Erythroblast (primary cell): ENCODE data around the gene PAFAH1B1.
"Not testable (repeated sequence)": the region's sequence is repeated elsewhere in the genome, so short reads cannot be mapped to it uniquely, and the experiment has no call there.

Experiments used
- DNase-seq, 2 experiments: peaks; one replicate each; lab custom pipeline; 2025; lab: John Stamatoyannopoulos, UW
- GATA1 ChIP-seq: IDR thresholded peaks from 2 replicates; pipeline ENCODE4 v1.6.1; 2011; ENCODE audit warnings: low read depth, mild to moderate bottlenecking, control low read depth, low read length, moderate library complexity
- POLR2A ChIP-seq: IDR thresholded peaks from 2 replicates; pipeline ENCODE4 v1.6.1; 2011; ENCODE audit warnings: mild to moderate bottlenecking, low read length

The PAFAH1B1 gene

DNA sequence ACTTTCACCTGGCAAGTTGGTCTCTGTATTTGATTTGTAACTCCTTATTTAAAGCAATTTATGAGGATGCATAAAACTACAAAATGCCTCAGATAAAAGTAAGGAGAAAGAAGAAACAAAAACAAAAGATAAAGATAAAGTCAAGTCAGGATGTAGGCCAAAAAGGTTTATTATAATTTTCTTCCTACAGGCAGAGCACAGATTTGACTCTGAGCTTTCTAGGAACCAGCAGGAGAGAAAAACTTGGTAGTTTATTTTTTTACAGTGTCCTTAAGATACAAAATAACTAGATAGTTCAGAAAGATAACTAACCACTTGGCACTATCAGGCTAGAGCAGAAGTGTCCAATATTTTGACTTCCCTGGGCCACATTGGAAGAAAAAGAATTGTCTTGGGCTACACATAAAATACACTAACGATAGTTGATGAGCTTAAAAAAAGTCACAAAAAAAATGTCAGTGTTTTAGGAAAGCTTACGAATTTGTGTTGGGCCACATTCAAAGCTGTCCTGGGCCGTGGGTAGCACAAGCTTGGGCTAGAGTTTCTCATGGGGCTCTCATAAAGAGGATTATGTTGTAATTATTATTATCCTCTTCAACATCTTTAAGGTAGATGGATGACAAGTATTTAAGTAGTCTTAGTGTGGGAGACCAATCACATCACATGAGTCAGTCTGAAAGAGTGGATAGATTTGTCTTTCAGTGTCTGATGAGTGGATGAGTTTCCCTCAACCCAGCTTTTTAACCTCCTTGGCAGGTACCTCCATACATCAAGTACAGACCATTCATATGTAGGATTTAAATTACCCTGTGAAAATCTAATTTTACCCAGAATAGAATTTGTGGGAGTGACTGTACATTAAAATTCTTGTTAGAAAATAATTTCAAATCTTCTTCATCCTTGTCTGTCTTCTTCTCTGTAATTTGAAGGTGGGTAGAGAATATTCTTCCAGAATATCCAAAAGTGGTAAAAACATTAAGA lies 17.0 kb downstream of the PAFAH1B1 start:
- peak; percentile 31 to 58 for DNase-seq
- TF ChIP-seq POLR2A: no peak
- no peak for TF ChIP-seq GATA1

DNA sequence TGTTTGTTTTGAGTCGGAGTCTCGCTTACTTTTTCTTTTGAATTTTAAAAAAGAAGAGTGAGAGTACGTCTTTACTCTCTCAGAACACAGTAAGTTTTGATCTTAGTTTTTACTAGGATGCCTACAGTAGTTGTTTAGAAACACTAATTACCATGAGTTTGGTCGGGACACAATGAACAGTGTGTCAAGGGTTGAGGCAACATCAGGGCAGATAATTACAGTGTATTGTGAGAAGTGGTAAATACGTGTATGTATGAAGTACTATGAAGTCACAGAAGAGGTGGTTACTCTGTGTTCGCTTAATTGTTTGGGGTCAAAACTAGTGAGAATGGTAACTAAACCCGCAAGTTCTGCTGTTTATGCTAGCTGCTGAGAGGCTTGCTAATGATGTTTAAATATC lies 18.2 kb downstream of the PAFAH1B1 start:
- TF ChIP-seq GATA1: no peak
- no peak for DNase-seq

- no peak for TF ChIP-seq GATA1
- TF ChIP-seq POLR2A: no peak
- no peak for DNase-seq
Observed at GRCh38 chr17:2612630-2613029, 19.2 kb downstream of the PAFAH1B1 start.

DNA sequence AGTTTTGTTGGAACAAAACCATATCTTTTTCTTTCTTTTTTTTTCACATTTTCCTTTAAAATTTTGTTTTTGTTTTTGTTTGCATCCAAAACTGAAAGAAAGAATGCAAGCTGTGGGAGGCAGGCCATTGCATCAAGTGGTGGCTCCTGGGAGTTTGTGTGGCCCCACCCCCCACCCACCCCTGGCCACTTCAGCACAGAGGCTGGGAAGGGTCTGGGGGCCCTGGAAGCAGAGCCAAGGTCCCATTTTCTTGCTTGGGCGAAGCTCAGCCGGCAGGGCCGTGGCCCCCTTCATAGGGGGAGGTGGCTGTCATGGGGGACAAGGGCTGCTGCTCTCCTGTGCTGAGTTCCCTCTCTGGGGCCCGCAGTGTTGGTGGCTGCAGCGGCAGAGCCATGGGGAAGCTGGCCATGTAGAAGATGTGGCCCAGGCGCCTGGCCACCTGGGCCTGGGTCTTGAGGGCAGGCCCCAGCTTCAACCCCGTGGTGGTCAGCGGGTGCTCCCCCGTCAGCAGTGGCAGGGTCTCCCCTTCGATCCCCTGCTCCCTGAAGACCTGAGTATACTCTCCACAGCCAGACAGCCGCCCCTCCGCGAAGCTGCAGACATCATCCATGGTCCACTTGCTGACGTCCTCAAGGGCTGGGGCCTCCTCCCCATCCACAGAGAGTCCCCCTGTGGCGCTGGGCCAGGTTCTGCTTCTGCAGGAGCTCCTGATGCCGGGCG lies 19.8 kb downstream of the PAFAH1B1 start:
- TF ChIP-seq POLR2A: no peak
- no peak for TF ChIP-seq GATA1
- no peak for DNase-seq

DNA sequence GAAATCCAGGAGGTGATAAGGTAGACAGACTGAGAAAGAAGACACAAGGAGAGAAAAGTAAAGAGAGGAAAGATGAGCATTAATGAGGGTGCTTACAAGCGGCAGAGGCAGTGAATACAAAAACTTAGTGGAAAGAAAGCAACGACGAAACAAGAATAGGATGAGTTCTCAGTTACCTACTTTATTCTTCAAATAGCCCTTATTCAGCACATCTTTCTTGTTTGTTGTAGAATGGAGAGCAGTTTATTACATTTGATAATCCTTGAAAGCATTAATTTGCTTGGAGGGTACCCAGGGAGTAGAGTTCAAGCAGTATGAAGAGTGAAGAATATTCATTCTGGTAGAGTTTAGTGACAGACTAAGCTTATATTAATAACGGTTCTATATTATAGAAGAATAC lies 22.4 kb downstream of the PAFAH1B1 start:
- DNase-seq: no peak
- TF ChIP-seq POLR2A: no peak
- no peak for TF ChIP-seq GATA1

DNA sequence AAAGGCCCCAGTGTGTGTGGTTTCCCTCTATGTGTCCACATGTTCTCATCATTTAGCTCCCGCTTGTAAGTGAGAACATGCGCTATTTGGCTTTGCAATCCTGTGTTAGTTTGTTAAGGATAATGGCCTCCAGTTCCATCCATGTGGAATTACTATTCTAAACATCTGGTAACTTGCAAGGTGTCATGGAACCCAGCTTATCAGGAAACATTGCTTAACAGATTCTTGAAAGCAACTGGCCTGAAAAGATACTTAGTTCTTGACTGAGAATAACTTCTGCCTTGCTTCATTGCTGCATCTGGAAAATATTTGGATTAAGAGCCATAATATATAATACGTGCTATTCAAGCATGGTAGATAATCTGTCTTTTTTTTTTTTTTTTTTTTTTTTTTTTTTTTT lies 27.8 kb downstream of the PAFAH1B1 start:
- DNase-seq: peak; percentile 13 to 50
- TF ChIP-seq GATA1 (no peak), POLR2A (no peak)

- not testable (repeated sequence) for DNase-seq
Observed at GRCh38 chr17:2621951-2622405, 28.5 kb downstream of the PAFAH1B1 start.

- DNase-seq: not testable (repeated sequence)
Observed at GRCh38 chr17:2622721-2623301, 29.4 kb downstream of the PAFAH1B1 start.

- TF ChIP-seq GATA1 (no peak), POLR2A (no peak)
- peak in 1 of 2 experiments; percentile 32 for DNase-seq
Observed at GRCh38 chr17:2624292-2624731, 30.9 kb downstream of the PAFAH1B1 start.

DNA sequence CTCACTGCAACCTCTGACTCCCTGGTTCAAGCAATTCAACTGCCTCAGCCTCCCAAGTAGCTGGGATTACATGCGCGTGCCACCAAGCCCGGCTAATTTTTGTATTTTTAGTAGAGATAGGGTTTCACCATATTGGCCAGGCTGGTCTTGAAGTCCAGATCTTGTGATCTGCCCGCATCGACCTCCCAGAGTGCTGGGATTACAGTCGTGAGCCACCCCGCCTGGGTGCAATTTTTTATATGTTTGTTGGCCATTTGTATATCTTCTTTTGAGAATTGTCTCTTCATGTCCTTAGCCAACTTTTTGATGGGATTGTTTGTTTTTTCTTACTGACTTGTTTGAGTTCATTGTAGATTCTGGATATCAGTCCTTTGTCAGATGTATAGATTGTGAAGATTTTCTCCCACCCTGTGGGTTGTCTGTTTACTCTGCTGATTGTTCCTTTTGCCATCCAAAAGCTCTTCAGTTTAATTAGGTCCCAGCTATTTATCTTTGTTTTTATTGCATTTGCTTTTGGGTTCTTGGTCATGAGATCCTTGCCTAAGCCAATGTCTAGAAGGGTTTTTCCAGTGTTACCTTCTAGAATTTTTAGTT lies 33.3 kb downstream of the PAFAH1B1 start:
- not testable (repeated sequence) for DNase-seq

GRCh38 chr17:2628922-2629321 lies 35.5 kb downstream of the PAFAH1B1 start:
- DNase-seq: not testable (repeated sequence)

GRCh38 chr17:2631211-2631610 lies 37.8 kb downstream of the PAFAH1B1 start:
- no peak for TF ChIP-seq POLR2A
- no peak for DNase-seq

- no peak for TF ChIP-seq GATA1
- no peak for TF ChIP-seq POLR2A
- peak; percentile 9 to 55 for DNase-seq
Observed at GRCh38 chr17:2634361-2634960, 41.0 kb downstream of the PAFAH1B1 start.

- no peak for DNase-seq
- no peak for TF ChIP-seq GATA1
- TF ChIP-seq POLR2A: no peak
Observed at GRCh38 chr17:2635241-2635640, 41.8 kb downstream of the PAFAH1B1 start.
